ENCODE data around the gene AFF1. TPM values are rescaled to one million over a fixed set of nuclear protein-coding genes. Genes with fewer than 3 reads are reported as not detected.
"Not testable (repeated sequence)": the region's sequence is repeated elsewhere in the genome, so short reads cannot be mapped to it uniquely, and the experiment has no call there.

The AFF1 gene
- polyA plus RNA-seq, 3 donors, result 43.6 to 47.3 (median 45.4) TPM

- DNase-seq (ENCODE audit: low read depth in 3 of 3, low spot score in 2 of 3), result no peak
Measured at GRCh38 chr4:87077914-87078585, 143.2 kb downstream of the AFF1 start.

- DNase-seq (ENCODE audit: low read depth in 3 of 3, low spot score in 2 of 3), result no peak
Measured at GRCh38 chr4:87078987-87079486, 144.2 kb downstream of the AFF1 start.

GRCh38 chr4:87079967-87080366 lies 145.2 kb downstream of the AFF1 start:
- DNase-seq (ENCODE audit: low read depth in 3 of 3, low spot score in 2 of 3), result no peak

DNA sequence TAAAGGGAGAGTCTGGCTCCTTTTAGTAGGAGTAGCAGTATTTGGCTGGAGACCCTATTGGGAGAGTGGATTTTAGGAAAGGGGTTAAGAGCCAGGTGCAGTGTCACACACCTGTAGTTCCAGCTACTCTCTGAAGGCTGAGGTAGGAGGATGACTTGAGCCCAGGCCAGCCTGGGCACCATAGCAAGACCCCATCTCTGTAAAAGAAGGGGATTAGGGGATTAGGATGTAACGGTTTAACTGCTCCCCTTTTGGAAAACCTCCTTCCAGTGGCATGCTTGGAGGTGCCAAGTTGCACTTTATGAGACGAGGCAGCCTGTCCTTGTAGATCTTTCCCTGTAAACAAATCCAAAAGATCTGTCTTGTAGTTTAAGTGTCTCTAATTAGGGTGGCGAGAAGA lies 145.7 kb downstream of the AFF1 start:
- no peak for DNase-seq (ENCODE audit: low read depth in 3 of 3, low spot score in 2 of 3)

- DNase-seq (ENCODE audit: low read depth in 3 of 3, low spot score in 2 of 3), result no peak
Measured at GRCh38 chr4:87081826-87082225, 147.0 kb downstream of the AFF1 start.

GRCh38 chr4:87085732-87086131 lies 150.9 kb downstream of the AFF1 start:
- not testable (repeated sequence) for DNase-seq (ENCODE audit: low read depth in 3 of 3, low spot score in 2 of 3)

DNA sequence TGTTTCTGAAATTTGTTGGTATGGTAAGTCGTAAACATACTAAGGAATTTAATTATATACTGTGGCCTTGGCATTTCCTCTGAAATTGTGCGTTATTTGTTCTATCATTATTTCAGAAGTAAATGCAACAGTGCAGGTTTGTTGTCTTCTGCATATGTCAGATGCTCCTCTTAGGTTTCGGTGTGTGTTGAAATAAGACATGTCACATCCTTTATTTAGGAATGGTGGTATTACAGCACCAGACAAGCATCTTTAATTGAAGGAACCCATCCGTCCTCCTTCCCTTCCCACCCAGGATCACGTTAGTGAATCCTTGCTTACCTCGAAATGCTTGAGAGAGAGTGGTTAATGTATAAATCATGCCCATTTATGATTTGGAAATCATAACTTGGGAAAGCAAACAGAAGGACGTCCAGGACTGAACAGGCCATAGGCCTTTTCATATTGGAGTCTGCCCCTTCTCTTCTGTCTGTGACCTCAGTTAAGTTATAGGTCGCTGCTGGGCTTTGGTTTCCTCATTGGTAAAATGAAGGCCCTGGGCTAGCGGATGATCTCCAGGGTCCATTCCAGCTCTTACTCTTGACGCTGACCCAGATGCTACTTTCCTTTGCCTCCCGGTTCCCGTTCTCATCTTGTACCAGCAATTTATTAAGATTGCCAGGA lies 151.5 kb downstream of the AFF1 start:
- no peak for DNase-seq (ENCODE audit: low read depth in 3 of 3, low spot score in 2 of 3)

DNA sequence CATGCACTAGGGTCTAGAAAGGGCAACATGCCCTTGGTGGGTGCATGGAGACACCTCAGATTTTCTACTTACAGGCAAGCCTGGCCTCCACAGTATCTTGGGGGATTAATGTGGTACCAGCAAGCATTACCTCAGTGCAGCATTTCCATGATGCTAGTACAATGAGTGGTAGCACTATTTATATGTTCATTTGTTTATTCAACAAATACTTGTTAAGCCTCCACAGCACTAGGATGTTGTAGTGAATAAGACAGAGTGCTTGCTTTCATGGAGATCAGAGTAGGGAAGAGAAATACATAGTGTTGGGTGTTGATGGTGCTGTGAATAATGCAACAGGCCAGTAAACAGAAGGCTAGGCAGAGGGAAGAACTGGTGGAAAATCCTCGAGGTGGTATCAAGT lies 152.2 kb downstream of the AFF1 start:
- no peak for DNase-seq (ENCODE audit: low read depth in 3 of 3, low spot score in 2 of 3)

- DNase-seq (ENCODE audit: low read depth in 3 of 3, low spot score in 2 of 3), result no peak
Measured at GRCh38 chr4:87087420-87087819, 152.6 kb downstream of the AFF1 start.

DNA sequence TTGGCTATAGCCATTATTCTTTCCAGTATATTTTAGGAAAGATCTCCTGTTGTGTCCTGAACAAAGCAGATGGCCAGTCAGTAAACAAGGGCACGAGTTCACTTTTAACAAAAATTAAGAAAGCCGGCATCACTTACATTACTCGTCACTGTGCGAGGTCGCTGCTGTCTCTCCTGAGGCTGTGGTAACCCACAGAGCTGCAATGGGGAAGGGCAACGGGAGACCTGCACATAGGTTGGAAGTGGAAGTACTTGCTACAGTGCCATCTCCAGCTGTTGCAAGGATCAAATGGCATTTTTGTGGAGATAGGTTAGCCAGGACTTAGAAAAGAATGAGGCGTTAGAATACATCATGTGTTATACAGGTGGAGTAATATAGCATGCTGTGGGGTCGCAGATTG lies 153.4 kb downstream of the AFF1 start:
- no peak for DNase-seq (ENCODE audit: low read depth in 3 of 3, low spot score in 2 of 3)

DNA sequence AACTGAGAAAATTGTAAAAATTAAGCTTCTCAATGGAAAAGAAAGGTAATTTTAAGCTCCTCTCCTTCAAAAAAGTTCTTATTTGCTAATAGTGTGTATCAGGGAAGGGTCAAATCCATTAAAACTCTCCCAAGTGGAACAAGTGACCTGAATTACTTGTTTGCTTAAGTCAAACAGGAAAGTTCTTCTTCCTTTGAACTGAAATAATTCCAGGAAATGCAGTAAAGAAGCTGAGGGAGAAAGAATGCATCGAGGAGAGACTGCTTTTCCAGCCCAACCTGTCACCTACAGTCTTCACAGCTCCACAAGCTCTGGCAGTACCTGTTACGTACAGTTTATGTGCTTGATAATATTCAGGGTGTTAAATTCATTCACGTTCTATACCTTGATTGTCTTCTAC lies 154.6 kb downstream of the AFF1 start:
- no peak for DNase-seq (ENCODE audit: low read depth in 3 of 3, low spot score in 2 of 3)

GRCh38 chr4:87090305-87090704 lies 155.5 kb downstream of the AFF1 start:
- DNase-seq (ENCODE audit: low read depth in 3 of 3, low spot score in 2 of 3), result no peak

DNA sequence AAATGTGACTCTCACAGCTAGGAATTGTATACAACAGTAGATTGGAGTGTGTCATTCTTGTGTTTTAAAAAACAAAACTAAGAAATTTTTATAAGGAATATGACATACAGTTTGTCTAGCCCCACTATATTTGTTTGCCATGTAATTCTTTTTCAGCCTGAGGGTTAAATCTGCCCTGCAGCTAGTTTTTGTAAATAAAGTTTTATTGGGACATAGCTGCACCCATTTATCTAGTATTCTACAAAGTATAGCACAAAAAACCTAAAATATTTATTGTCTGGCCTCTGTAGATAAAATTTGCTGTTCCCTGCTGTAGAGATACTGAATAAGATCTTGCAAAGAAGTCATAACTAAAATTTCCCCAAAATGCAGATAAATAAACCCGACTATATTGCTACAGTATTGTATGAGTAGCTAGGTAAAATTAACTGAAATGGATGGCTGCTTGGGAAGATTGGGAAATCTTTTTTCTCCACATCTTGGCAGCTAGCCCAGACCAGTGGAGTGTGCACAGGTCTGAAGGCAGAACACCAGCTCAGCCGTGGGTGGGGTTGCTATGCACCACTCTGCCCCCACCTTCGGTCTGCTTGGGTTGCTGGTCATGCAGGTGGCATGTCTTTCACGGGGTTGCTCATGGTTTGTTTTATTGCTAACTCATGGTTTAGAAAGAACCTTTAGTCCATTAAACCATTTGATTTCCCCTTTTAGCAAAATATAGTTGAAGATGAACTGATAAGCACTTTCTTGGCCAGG lies 157.8 kb downstream of the AFF1 start:
- DNase-seq (ENCODE audit: low read depth in 3 of 3, low spot score in 2 of 3), result peak in 2 of 3 donors; percentile 41 to 78

DNA sequence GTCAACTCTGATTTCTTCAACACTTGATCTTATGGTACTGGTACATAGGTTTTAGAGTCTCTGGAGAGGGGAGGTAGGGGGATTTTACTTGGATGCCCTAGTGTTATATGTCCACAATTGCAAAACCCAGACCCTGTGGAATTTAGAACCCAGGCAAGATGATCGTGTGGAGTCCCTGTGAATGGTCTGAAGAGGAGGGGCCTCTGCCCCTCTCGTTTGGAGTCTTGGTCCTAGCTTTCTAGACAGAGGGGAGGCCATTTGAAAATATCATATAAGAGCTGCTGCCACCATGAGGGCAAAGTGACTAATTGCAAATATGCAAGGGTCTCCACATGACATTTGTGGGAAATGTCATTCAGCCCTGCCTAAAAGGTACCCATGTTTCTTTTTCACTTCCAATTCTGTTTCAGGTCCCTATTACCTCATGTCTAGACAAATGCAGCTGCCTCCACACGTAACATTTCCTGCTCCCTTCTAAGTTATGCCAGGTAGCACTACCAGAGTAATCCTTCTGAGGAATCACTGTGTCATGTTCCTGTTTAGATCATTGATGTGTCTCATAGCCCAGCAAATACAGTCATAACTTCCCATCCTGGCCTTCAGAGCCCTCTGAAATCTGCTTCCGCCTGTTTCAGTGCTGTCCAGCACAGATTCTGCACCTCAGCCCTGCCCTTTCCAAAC lies 158.8 kb downstream of the AFF1 start:
- no peak for DNase-seq (ENCODE audit: low read depth in 3 of 3, low spot score in 2 of 3)

DNA sequence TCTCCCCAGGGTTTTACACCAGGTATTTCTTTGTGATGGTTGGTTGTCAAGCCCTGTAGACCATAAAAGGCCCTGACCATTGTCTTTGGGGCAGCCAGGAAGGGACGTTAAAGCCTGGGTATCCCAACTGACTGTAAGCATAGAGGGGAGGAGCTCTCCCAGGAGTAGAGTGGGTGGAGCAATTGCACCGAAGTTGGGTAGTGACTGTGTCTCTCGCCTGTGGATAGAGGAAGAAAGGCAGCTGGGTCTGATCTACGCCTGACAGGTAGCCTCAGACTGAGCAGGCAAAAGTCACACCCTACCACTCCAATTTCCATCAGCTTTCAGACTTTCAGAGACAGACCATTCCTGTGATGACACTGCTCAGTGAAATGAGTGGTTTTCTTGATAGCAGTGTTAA lies 162.3 kb downstream of the AFF1 start:
- DNase-seq (ENCODE audit: low read depth in 3 of 3, low spot score in 2 of 3), result no peak

DNA sequence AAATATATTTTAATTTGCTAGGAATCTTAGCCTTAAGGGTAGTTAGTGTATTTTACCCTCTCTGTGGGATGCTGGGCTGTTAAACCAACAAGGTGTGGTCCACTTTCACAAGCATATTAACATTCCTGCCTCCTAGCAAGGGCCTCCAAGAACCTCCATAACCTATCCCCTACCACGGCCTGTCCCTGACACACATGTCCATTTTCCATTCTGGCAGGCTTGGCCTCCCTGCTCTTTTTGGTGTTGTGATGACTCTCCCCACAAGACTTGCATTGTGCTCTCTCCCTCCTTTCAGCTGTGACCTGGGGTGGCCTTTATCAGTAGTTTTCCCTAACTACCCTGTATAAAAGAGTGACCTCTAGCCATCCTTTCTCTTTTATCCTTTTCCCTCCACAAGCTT lies 165.4 kb downstream of the AFF1 start:
- no peak for DNase-seq (ENCODE audit: low read depth in 3 of 3, low spot score in 2 of 3)

GRCh38 chr4:87101543-87102199 lies 166.9 kb downstream of the AFF1 start:
- DNase-seq (ENCODE audit: low read depth in 3 of 3, low spot score in 2 of 3), result no peak

- DNase-seq (ENCODE audit: low read depth in 3 of 3, low spot score in 2 of 3), result no peak
Measured at GRCh38 chr4:87103086-87103485, 168.3 kb downstream of the AFF1 start.

DNA sequence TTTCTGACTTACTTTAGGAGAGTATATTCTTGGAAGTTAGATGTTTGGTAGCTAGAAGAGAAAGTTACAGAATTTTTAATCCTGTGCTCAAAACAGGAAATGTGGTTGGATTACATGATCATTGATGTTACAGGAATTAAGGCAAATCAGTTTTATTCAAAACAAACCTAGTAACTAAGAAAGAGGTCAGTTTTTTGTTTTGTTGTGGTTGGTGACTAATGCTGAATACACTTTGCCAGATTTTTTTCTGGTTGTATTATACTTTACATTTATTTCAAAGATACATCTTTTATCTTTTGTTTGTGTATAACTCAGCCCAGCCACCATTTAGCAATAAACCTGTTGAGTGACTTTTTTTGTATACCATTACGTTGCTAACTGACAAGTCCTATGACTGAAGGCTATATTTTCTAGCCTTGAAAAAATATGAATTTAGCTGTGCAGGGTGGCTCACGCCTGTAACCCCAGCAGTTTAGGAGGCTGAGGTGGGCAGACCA lies 168.9 kb downstream of the AFF1 start:
- DNase-seq (ENCODE audit: low read depth in 3 of 3, low spot score in 2 of 3), result no peak

GRCh38 chr4:87105101-87105845 lies 170.5 kb downstream of the AFF1 start:
- DNase-seq (ENCODE audit: low read depth in 3 of 3, low spot score in 2 of 3), result no peak
